Neural progenitor cell (in vitro differentiated cells): ENCODE results near the gene KRTAP5-9.
"Not testable (repeated sequence)": the region's sequence is repeated elsewhere in the genome, so short reads cannot be mapped to it uniquely, and the experiment has no call there.

Experiments used
- EZH2 ChIP-seq: fragments of 200-600 bp; sonication (generic); IDR thresholded peaks from 2 replicates; pipeline ENCODE4 v1.6.1; 2017; ENCODE audit warnings: antibody characterized with exemption, mild to moderate bottlenecking, moderate library complexity
- TF ChIP-seq, protein P1 (sequence below): fragments of 200-600 bp; sonication (generic); IDR thresholded peaks from 2 replicates; pipeline ENCODE4 v1.5.1; 2017; ENCODE audit warnings: antibody characterized with exemption, mild to moderate bottlenecking

DNA sequence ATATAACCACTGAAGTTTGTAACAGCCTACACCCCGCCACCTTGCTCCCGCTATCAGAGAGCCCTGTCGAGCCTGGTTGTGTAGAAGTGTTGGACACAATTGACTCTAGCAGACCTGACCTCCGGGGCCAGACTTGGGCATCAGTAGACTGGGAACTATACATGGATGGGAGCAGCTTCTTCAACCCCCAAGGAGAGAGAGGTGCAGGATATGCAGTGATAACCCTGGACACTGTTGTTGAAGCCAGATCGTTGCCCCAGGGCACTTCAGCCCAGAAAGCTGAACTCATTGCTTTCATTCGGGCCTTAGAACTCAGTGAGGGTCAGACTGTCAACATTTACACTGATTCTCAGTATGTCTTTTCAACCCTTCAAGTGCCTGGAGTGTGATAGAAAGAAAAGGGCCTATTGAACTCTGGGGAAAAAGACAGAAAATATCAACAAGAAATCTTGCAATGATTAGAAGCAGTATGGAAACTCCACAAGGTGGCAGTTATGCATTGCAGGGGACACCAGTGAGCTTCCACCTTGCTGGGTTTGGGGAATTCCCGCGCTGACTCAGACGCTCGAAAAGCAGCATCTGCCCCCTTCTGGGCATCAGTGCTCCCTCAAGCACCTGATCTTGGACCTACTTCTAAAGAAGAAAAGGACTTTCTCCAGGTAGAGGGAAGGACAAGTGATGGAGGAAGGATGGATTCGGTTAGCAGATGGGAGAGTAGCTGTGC, 40.8 kb downstream of the KRTAP5-9 start:
- TF ChIP-seq, protein P1, sequence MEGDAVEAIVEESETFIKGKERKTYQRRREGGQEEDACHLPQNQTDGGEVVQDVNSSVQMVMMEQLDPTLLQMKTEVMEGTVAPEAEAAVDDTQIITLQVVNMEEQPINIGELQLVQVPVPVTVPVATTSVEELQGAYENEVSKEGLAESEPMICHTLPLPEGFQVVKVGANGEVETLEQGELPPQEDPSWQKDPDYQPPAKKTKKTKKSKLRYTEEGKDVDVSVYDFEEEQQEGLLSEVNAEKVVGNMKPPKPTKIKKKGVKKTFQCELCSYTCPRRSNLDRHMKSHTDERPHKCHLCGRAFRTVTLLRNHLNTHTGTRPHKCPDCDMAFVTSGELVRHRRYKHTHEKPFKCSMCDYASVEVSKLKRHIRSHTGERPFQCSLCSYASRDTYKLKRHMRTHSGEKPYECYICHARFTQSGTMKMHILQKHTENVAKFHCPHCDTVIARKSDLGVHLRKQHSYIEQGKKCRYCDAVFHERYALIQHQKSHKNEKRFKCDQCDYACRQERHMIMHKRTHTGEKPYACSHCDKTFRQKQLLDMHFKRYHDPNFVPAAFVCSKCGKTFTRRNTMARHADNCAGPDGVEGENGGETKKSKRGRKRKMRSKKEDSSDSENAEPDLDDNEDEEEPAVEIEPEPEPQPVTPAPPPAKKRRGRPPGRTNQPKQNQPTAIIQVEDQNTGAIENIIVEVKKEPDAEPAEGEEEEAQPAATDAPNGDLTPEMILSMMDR = peak; percentile 41
- not testable (repeated sequence) for TF ChIP-seq EZH2
